Measurements from ENCODE around the gene HECW1.
A peak's percentile ranks its signal among the peaks of the same experiment; 100 is the strongest.

HECW1 gene

GRCh38 chr7:43449577-43449976, 337.1 kb downstream of the HECW1 start:
- no peak overlapping the region for H3K27ac ChIP-seq
- no peak overlapping the region for H3K4me3 ChIP-seq (ENCODE audit: low read depth, low read length)
- no peaks in the 10 kb centered on the region for H3K36me3 ChIP-seq (replicated peaks)
- TF ChIP-seq CTCF (IDR thresholded peaks at IDR 0.05; ENCODE audit: low read depth, low read length, missing control alignments), result no peak
- DNase-seq, result no peak
- in situ Hi-C loops (cut with HindIII; ENCODE audit: low pct_ligation_motif_present, low sequenced_read_pairs), result no loop called here
- no peaks in the 10 kb centered on the region for H3K27me3 ChIP-seq (replicated peaks)

- Histone ChIP-seq H3K36me3 (replicated peaks) (no peaks in the 10 kb centered on the region), H3K27me3 (replicated peaks) (no peaks in the 10 kb centered on the region), H3K27ac (no peak overlapping the region), H3K4me3 (ENCODE audit: low read depth, low read length) (no peak overlapping the region)
- in situ Hi-C loops (cut with HindIII; ENCODE audit: low pct_ligation_motif_present, low sequenced_read_pairs), result no loop called here
- no peak for DNase-seq
- TF ChIP-seq CTCF (IDR thresholded peaks at IDR 0.05; ENCODE audit: low read depth, low read length, missing control alignments), result no peak
Observed at GRCh38 chr7:43450894-43451293, 338.4 kb downstream of the HECW1 start.

- Histone ChIP-seq H3K27me3 (replicated peaks) (no peaks in the 10 kb centered on the region), H3K4me3 (ENCODE audit: low read depth, low read length) (no peak overlapping the region), H3K36me3 (replicated peaks) (no peaks in the 10 kb centered on the region), H3K27ac (no peak overlapping the region)
- peak; percentile 43 for TF ChIP-seq CTCF (IDR thresholded peaks at IDR 0.05; ENCODE audit: low read depth, low read length, missing control alignments)
- in situ Hi-C loops (cut with HindIII; ENCODE audit: low pct_ligation_motif_present, low sequenced_read_pairs), result no loop called here
- peak; percentile 29 for DNase-seq
Observed at GRCh38 chr7:43454936-43455518, 342.6 kb downstream of the HECW1 start.

- Histone ChIP-seq H3K4me3 (ENCODE audit: low read depth, low read length) (no peak overlapping the region), H3K27me3 (replicated peaks) (no peaks in the 10 kb centered on the region), H3K27ac (no peak overlapping the region), H3K36me3 (replicated peaks) (no peaks in the 10 kb centered on the region)
- in situ Hi-C loops (cut with HindIII; ENCODE audit: low pct_ligation_motif_present, low sequenced_read_pairs), result no loop called here
- TF ChIP-seq CTCF (IDR thresholded peaks at IDR 0.05; ENCODE audit: low read depth, low read length, missing control alignments), result peak; percentile 20
- DNase-seq, result no peak
Observed at GRCh38 chr7:43456200-43456599, 343.8 kb downstream of the HECW1 start.

- in situ Hi-C loops (cut with HindIII; ENCODE audit: low pct_ligation_motif_present, low sequenced_read_pairs), result no loop called here
- Histone ChIP-seq H3K27me3 (replicated peaks) (no peaks in the 10 kb centered on the region), H3K4me3 (ENCODE audit: low read depth, low read length) (no peak overlapping the region), H3K36me3 (replicated peaks) (no peaks in the 10 kb centered on the region), H3K27ac (no peak overlapping the region)
- no peak for TF ChIP-seq CTCF (IDR thresholded peaks at IDR 0.05; ENCODE audit: low read depth, low read length, missing control alignments)
- DNase-seq, result no peak
Observed at GRCh38 chr7:43458330-43459018, 346.0 kb downstream of the HECW1 start.

- Histone ChIP-seq H3K4me3 (ENCODE audit: low read depth, low read length) (no peak overlapping the region), H3K27ac (no peak overlapping the region), H3K27me3 (replicated peaks) (no peaks in the 10 kb centered on the region), H3K36me3 (replicated peaks) (no peaks in the 10 kb centered on the region)
- no peak for TF ChIP-seq CTCF (IDR thresholded peaks at IDR 0.05; ENCODE audit: low read depth, low read length, missing control alignments)
- no peak for DNase-seq
- in situ Hi-C loops (cut with HindIII; ENCODE audit: low pct_ligation_motif_present, low sequenced_read_pairs), result no loop called here
Observed at GRCh38 chr7:43459019-43459337, 346.5 kb downstream of the HECW1 start.

All from brain microvascular endothelial cell (primary cell).